Measurements from ENCODE around the gene CCNJ.
"Not testable (repeated sequence)": the region's sequence is repeated elsewhere in the genome, so short reads cannot be mapped to it uniquely, and the experiment has no call there.

CCNJ gene

GRCh38 chr10:96043033-96043892 is at the start of gene CCNJ (continued):
- TF ChIP-seq YY1 (tag by site-specific recombination; IDR thresholded peaks at IDR 0.05), result peak; percentile 23; the same call in 1 of the 2 replicates
- TF ChIP-seq PRDM1 (tag by site-specific recombination; IDR thresholded peaks at IDR 0.05), result no peak
- peak; percentile 48; the same call in 1 of the 2 replicates for TF ChIP-seq ZNF391 (tag by site-specific recombination; IDR thresholded peaks at IDR 0.05; ENCODE audit: borderline replicate concordance, low read depth)
- peak; percentile 20; the same call in 1 of the 2 replicates for TF ChIP-seq ZNF350 (tag by site-specific recombination; IDR thresholded peaks at IDR 0.05)
- TF ChIP-seq TCF7L2 (IDR thresholded peaks at IDR 0.05; ENCODE audit: borderline replicate concordance, low read depth, low read length), result peak; percentile 52; the same call in 1 of the 2 replicates
- no peak for TF ChIP-seq ZNF777 (tag by site-specific recombination; IDR thresholded peaks at IDR 0.05; ENCODE audit: borderline replicate concordance)
- no peak for TF ChIP-seq ZNF510 (tag by site-specific recombination; IDR thresholded peaks at IDR 0.05; ENCODE audit: insufficient replicate concordance)
- TF ChIP-seq PRDM10 (tag by site-specific recombination; IDR thresholded peaks at IDR 0.05), result peak; percentile 87
- TF ChIP-seq ZNF112 (tag by site-specific recombination; IDR thresholded peaks at IDR 0.05), result no peak
- TF ChIP-seq SETDB1 (IDR thresholded peaks at IDR 0.05; ENCODE audit: insufficient read length, low read length), result peak; percentile 56
- TF ChIP-seq ZNF792 (tag by site-specific recombination; IDR thresholded peaks at IDR 0.05), result no peak
- TF ChIP-seq AEBP2 (tag by site-specific recombination; IDR thresholded peaks at IDR 0.05; ENCODE audit: borderline replicate concordance), result no peak
- TF ChIP-seq ZNF2 (tag by site-specific recombination; IDR thresholded peaks at IDR 0.05), result no peak
- no peak for TF ChIP-seq ZNF621 (tag by site-specific recombination; IDR thresholded peaks at IDR 0.05)
- no peak for TF ChIP-seq FEZF1 (tag by site-specific recombination; IDR thresholded peaks at IDR 0.05)
- TF ChIP-seq ZXDB (tag by site-specific recombination; IDR thresholded peaks at IDR 0.05), result peak; percentile 38
- no peak for TF ChIP-seq YY2 (tag by site-specific recombination; IDR thresholded peaks at IDR 0.05)
- TF ChIP-seq ZNF645 (tag by site-specific recombination; IDR thresholded peaks at IDR 0.05), result no peak
- TF ChIP-seq ZNF560 (tag by site-specific recombination; IDR thresholded peaks at IDR 0.05; ENCODE audit: borderline replicate concordance), result no peak
- TF ChIP-seq ZNF473 (tag by site-specific recombination; IDR thresholded peaks at IDR 0.05), result no peak
- TF ChIP-seq ZNF335 (tag by site-specific recombination; conservative IDR thresholded peaks at IDR 0.05), result peak; percentile 89
- no peak for TF ChIP-seq ZBTB21 (tag by site-specific recombination; IDR thresholded peaks at IDR 0.05)
- TF ChIP-seq ZNF580 (tag by site-specific recombination; IDR thresholded peaks at IDR 0.05), result no peak
- TF ChIP-seq ZNF488 (tag by site-specific recombination; IDR thresholded peaks at IDR 0.05), result no peak
- TF ChIP-seq KLF8 (tag by site-specific recombination; IDR thresholded peaks at IDR 0.05), result peak; percentile 57; the same call in 1 of the 2 replicates
- TF ChIP-seq ZEB2 (tag by site-specific recombination; IDR thresholded peaks at IDR 0.05), result 0 out of 2 replicates have a peak, but pooled peaks have one; percentile 13
- peak; percentile 46 for TF ChIP-seq SP2 (tag by site-specific recombination; IDR thresholded peaks at IDR 0.05)
- 0 out of 2 replicates have a peak, but pooled peaks have one; percentile 64 for TF ChIP-seq ZBTB6 (tag by site-specific recombination; IDR thresholded peaks at IDR 0.05)

- H3K4me3 ChIP-seq (ENCODE audit: low read depth, low read length); H3K9me3 ChIP-seq (ENCODE audit: control insufficient read depth, insufficient read depth, low read depth, low read length); CTCF ChIA-PET; H3K27ac ChIP-seq (ENCODE audit: extremely low read depth, low read depth, low read length); H3K36me3 ChIP-seq (ENCODE audit: control insufficient read depth in 2 of 2, insufficient read depth in 1 of 2, low read length in 2 of 2); H3K4me1 ChIP-seq (ENCODE audit: control insufficient read depth, insufficient read depth, low read length): not testable (repeated sequence)
- POLR2A ChIA-PET, result interaction anchor here (0.5 kb wide), 1 partner anchor 14 kb away, joined by 8 read pairs; no protein-coding TSS in a partner anchor
Measured at GRCh38 chr10:95994376-95994775, 49.0 kb upstream of the CCNJ start.
